HL-60/S4 (cell line): ENCODE results near the gene PCBP2.

Source experiments
- in situ Hi-C: fragments of 300-500 bp; cut with MboI; formaldehyde crosslinking; loops from 2 replicates; pipeline ENCODE4 v1.14.3; 2022; ENCODE audit warnings: low sequenced_read_pairs

PCBP2 gene

GRCh38 chr12:53505555-53506449 lies 53.9 kb downstream of the PCBP2 start:
- in situ Hi-C loops: loop anchor here (10.0 kb wide), 1 partner anchor 161 kb away; no protein-coding TSS in a partner anchor

- in situ Hi-C loops: loop anchor here (10.0 kb wide), 1 partner anchor 162 kb away; no protein-coding TSS in a partner anchor
These were observed 54.5 kb downstream of the PCBP2 start for GRCh38 chr12:53506450-53506785.

- in situ Hi-C loops: loop anchor here (10.0 kb wide), 1 partner anchor 162 kb away; no protein-coding TSS in a partner anchor
These were observed 55.1 kb downstream of the PCBP2 start, which contains the start of gene NPFF for GRCh38 chr12:53506881-53507602. NPFF (minus strand) TSS chr12:53507484; CDS start chr12:53507474, 10 bp downstream.

GRCh38 chr12:53507603-53507885 lies 55.6 kb downstream of the PCBP2 start:
- in situ Hi-C loops: loop anchor here (10.0 kb wide), 1 partner anchor 163 kb away; no protein-coding TSS in a partner anchor

DNA sequence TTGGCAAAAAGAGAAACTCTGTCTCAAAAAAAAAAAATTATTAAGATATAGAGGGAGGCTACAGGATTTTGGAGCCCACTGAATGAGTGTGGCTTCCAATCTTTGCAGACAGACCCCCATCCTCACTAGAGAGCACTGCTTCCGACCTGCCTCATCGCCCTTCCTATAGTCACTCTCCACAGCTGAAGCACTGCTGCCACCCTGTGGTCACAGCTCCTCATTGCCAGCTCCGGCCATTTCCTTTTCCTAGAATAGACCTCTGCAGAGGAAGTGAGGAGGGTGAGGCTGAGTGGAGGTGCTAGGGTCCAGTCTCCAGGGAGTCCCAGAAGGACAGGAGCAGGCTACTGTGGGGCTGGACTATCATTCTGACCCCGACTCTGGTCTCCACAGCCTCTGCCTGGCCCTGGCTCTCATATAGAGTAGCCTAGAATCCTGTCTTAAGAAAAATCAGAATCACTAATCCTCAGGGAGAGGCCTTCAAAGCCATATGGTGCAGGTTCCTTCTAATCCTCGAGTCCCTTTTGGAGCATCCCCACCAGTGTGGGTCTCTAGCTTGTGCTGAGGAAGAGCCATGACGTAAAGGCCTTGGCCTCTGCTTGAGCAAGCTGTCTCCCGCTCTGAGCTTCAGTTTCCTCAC lies 56.8 kb downstream of the PCBP2 start:
- in situ Hi-C loops: loop anchor here (10.0 kb wide), 1 partner anchor 164 kb away; no protein-coding TSS in a partner anchor

GRCh38 chr12:53510181-53510812 lies 58.4 kb downstream of the PCBP2 start:
- in situ Hi-C loops: no loop called here

DNA sequence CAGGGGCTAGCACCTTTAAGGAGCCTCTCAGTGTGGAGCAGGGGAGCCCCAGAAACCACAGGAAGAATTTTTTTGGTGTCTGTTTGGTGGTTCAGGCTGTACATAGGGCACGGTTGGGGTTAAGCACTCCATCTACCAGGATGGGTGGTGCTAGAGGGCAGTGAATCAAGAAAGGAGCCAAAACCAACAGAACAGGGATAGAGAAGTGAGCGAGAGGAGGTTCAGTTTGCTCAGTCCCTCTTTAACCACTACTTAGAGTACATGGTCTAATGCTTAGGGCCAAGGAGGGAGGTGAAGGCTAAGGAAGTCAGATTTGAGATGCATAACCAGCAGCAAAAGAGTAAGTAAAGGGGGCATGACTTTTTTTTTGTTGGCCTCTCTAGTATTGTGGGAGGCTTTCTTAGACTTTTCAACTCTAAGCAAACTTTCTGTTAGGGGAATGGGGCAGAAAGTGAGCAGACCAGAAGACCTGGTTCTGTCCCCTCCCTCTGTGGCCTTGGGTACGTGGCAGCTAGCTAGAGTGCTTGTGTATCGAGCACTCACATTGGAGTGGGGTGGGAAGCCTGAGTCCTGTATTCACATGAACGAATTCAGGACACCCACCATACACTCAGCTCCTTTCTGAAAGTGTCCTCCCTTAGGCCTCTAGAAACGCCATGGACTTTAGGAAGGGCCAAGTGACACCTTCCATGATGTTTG lies 62.0 kb downstream of the PCBP2 start:
- in situ Hi-C loops: no loop called here

- in situ Hi-C loops: no loop called here
These were observed 62.9 kb downstream of the PCBP2 start for GRCh38 chr12:53514628-53515290.

- in situ Hi-C loops: no loop called here
These were observed 63.4 kb downstream of the PCBP2 start for GRCh38 chr12:53515291-53515680.

GRCh38 chr12:53516758-53517455 lies 65.0 kb downstream of the PCBP2 start:
- in situ Hi-C loops: no loop called here

DNA sequence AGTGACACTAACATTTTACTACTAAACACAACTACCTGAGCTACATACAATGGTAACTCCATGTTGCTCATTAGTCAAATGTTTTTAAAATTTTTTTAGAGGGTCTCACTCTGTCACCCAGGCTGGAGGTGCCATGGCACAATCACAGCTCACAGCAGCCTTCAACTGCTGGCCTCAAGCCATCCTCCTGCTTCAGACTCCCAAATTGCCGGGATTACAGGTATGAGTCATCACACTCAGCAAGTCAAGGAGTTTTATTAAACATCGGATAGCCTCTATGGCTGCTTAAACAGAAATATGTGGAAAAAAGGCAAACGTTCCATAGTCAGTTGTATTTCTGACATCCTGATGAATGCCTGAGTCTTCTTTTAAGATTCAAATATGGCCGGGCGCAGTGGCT lies 66.5 kb downstream of the PCBP2 start:
- in situ Hi-C loops: no loop called here

GRCh38 chr12:53523131-53523530 lies 71.2 kb downstream of the PCBP2 start:
- in situ Hi-C loops: no loop called here

DNA sequence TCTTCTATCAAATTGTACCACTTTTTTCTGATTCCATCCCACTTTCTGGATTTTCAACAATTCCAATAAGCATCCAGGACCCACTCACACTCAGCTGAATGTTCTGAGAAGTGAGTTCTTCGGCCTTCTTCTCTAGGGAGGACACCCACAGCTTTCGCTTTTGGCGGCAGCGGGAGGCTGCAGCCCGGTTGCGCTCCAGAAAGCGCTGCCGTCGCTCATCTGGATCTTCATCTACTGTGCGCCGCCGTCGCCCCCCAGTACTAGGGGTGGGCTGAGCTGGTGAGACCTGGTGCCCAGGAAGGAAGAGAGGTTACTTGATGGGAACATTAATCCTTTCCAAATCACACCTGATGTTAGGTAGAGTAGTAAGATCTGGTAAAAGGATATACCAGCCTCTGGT lies 72.6 kb downstream of the PCBP2 start:
- in situ Hi-C loops: no loop called here

DNA sequence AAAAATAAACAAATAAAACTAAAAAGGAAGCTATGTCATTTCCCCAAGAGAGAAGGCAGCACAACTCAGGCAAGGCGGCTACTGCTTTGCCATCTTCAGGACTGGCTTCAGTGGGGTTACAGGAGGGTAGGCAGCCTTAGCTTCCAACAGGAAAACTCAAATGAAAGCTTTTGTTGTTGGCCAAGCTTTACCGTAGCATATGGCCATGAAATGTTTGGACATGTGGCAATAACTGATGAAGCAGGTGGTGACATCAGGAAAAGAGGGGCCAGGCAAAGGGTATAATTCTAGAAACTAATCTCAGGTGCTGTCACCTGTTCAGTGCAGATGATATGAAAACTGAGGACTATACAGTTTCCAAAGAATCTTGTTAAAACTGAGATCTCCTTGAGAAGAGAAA lies 78.2 kb downstream of the PCBP2 start:
- in situ Hi-C loops: no loop called here
